HEK293 (cell line): ENCODE data around the gene SWT1.
"Not testable (repeated sequence)": the region's sequence is repeated elsewhere in the genome, so short reads cannot be mapped to it uniquely, and the experiment has no call there.

Source experiments
- CTCF ChIA-PET: fragments of 350-600 bp; formaldehyde crosslinking; extraction: SDS; loops from one replicate; lab custom pipeline; 2021; ENCODE audit warnings: antibody characterized with exemption; lab: Yijun Ruan, JAX
- POLR2A ChIA-PET: fragments of 300-600 bp; formaldehyde crosslinking; extraction: SDS; loops from one replicate; lab custom pipeline; 2020; ENCODE audit warnings: antibody characterized with exemption, inconsistent platforms; lab: Yijun Ruan, JAX
- H3K27ac ChIP-seq: fragments of 200-500 bp; sonication (Bioruptor generic); 2 replicates; pipeline ENCODE4 v1.5.1; 2014; ENCODE audit warnings: low read depth, low read length, control low read depth, inconsistent platforms; ENCODE audit errors: extremely low read depth
- H3K36me3 ChIP-seq, 2 experiments: fragments of 200-500 bp in 1 of 2; sonication (Bioruptor generic) in 1 of 2; 1 replicate in 1 of 2; 2 replicates in 1 of 2; pipeline ENCODE4 v1.5.1; 2014 to 2017; ENCODE audit warnings: inconsistent platforms in 2 of 2, low read length in 2 of 2; ENCODE audit not compliant: control insufficient read depth in 2 of 2, insufficient read depth in 1 of 2
- H3K4me1 ChIP-seq: fragments of 200-500 bp; sonication (Bioruptor generic); 2 replicates; pipeline ENCODE4 v1.5.1; 2014; ENCODE audit warnings: mild to moderate bottlenecking, low read length, inconsistent platforms; ENCODE audit not compliant: control insufficient read depth, insufficient read depth
- H3K4me3 ChIP-seq: 2 replicates; pipeline ENCODE4 v1.5.1; 2011; ENCODE audit warnings: low read depth, mild to moderate bottlenecking, control low read depth, low read length, moderate library complexity
- H3K9me3 ChIP-seq: fragments of 200-500 bp; sonication (Bioruptor generic); 2 replicates; pipeline ENCODE4 v1.5.1; 2014; ENCODE audit warnings: low read depth, low read length, inconsistent platforms; ENCODE audit not compliant: control insufficient read depth, insufficient read depth
- EGR2 ChIP-seq: fragments of 450-650 bp; formaldehyde crosslinking; IDR thresholded peaks from 2 replicates; pipeline ENCODE4 v1.5.1; 2016; ENCODE audit warnings: low read depth, missing biosample characterization, missing genetic modification characterization
- FEZF1 ChIP-seq: fragments of 450-650 bp; formaldehyde crosslinking; IDR thresholded peaks from 2 replicates; pipeline ENCODE4 v1.5.1; 2016; ENCODE audit warnings: missing biosample characterization, missing genetic modification characterization
- GLIS2 ChIP-seq: fragments of 450-650 bp; formaldehyde crosslinking; IDR thresholded peaks from 2 replicates; pipeline ENCODE4 v1.5.1; 2016; ENCODE audit warnings: missing biosample characterization, missing genetic modification characterization
- IKZF3 ChIP-seq: fragments of 450-650 bp; IDR thresholded peaks from 2 replicates; pipeline ENCODE4 v1.5.0; 2018; ENCODE audit warnings: missing biosample characterization, mild to moderate bottlenecking, missing genetic modification characterization, moderate library complexity
- INSM2 ChIP-seq: fragments of 450-650 bp; formaldehyde crosslinking; IDR thresholded peaks from 2 replicates; pipeline ENCODE4 v1.5.1; 2016; ENCODE audit warnings: missing biosample characterization, missing genetic modification characterization
- KLF1 ChIP-seq: fragments of 450-650 bp; formaldehyde crosslinking; IDR thresholded peaks from 2 replicates; pipeline ENCODE4 v1.5.1; 2016; ENCODE audit warnings: missing biosample characterization, missing genetic modification characterization
- PRDM10 ChIP-seq: fragments of 450-650 bp; formaldehyde crosslinking; IDR thresholded peaks from 2 replicates; pipeline ENCODE4 v1.5.1; 2016; ENCODE audit warnings: missing biosample characterization, missing genetic modification characterization
- SP7 ChIP-seq: fragments of 450-650 bp; formaldehyde crosslinking; IDR thresholded peaks from 2 replicates; pipeline ENCODE4 v1.5.1; 2016; ENCODE audit warnings: missing biosample characterization, missing genetic modification characterization
- WT1 ChIP-seq: fragments of 450-650 bp; formaldehyde crosslinking; IDR thresholded peaks from 2 replicates; pipeline ENCODE4 v1.5.1; 2016; ENCODE audit warnings: missing biosample characterization, missing genetic modification characterization
- YY1 ChIP-seq: fragments of 450-650 bp; formaldehyde crosslinking; IDR thresholded peaks from 2 replicates; pipeline ENCODE4 v1.5.1; 2018; ENCODE audit warnings: missing biosample characterization, missing genetic modification characterization
- ZBTB26 ChIP-seq: fragments of 450-650 bp; formaldehyde crosslinking; optimal IDR thresholded peaks from 2 replicates; pipeline ENCODE3; 2016; ENCODE audit warnings: missing biosample characterization, mild to moderate bottlenecking, missing genetic modification characterization
- ZBTB48 ChIP-seq: fragments of 450-650 bp; formaldehyde crosslinking; IDR thresholded peaks from 2 replicates; pipeline ENCODE4 v1.5.1; 2016; ENCODE audit warnings: missing biosample characterization, missing genetic modification characterization
- ZFHX2 ChIP-seq: fragments of 450-650 bp; formaldehyde crosslinking; conservative IDR thresholded peaks from 2 replicates; pipeline ENCODE4 v1.5.1; 2016; ENCODE audit warnings: missing biosample characterization, missing genetic modification characterization
- ZFP69B ChIP-seq: fragments of 450-650 bp; formaldehyde crosslinking; IDR thresholded peaks from 2 replicates; pipeline ENCODE4 v1.5.1; 2016; ENCODE audit warnings: missing biosample characterization, missing genetic modification characterization
- ZNF2 ChIP-seq: fragments of 450-650 bp; formaldehyde crosslinking; IDR thresholded peaks from 2 replicates; pipeline ENCODE4 v1.5.1; 2016; ENCODE audit warnings: missing biosample characterization, missing genetic modification characterization
- ZNF24 ChIP-seq: fragments of 450-650 bp; formaldehyde crosslinking; IDR thresholded peaks from 2 replicates; pipeline ENCODE4 v1.5.1; 2016; ENCODE audit warnings: missing biosample characterization, missing genetic modification characterization
- ZNF335 ChIP-seq: fragments of 450-650 bp; formaldehyde crosslinking; conservative IDR thresholded peaks from 2 replicates; pipeline ENCODE4 v1.5.1; 2016; ENCODE audit warnings: missing biosample characterization, missing genetic modification characterization
- ZNF341 ChIP-seq: fragments of 450-650 bp; formaldehyde crosslinking; IDR thresholded peaks from 2 replicates; pipeline ENCODE4; 2016; ENCODE audit warnings: low read depth, missing biosample characterization, missing genetic modification characterization
- ZNF501 ChIP-seq: fragments of 450-650 bp; formaldehyde crosslinking; IDR thresholded peaks from 2 replicates; pipeline ENCODE4 v1.5.1; 2016; ENCODE audit warnings: missing biosample characterization, missing genetic modification characterization
- ZNF629 ChIP-seq: fragments of 450-650 bp; formaldehyde crosslinking; IDR thresholded peaks from 2 replicates; pipeline ENCODE4 v1.5.1; 2017; ENCODE audit warnings: missing biosample characterization, missing genetic modification characterization
- ZNF768 ChIP-seq: fragments of 450-650 bp; formaldehyde crosslinking; IDR thresholded peaks from 2 replicates; pipeline ENCODE4 v1.5.1; 2018; ENCODE audit warnings: missing biosample characterization, mild to moderate bottlenecking, missing genetic modification characterization
- ZSCAN23 ChIP-seq: fragments of 450-650 bp; formaldehyde crosslinking; IDR thresholded peaks from 2 replicates; pipeline ENCODE4 v1.5.1; 2016; ENCODE audit warnings: missing biosample characterization, missing genetic modification characterization
- ZSCAN5A ChIP-seq: fragments of 450-650 bp; formaldehyde crosslinking; IDR thresholded peaks from 2 replicates; pipeline ENCODE4 v1.5.1; 2016; ENCODE audit warnings: missing biosample characterization, missing genetic modification characterization

Gene SWT1

GRCh38 chr1:185257116-185257949 is 100.4 kb downstream of the SWT1 start:
- POLR2A ChIA-PET, H3K4me1 ChIP-seq, H3K4me3 ChIP-seq, H3K27ac ChIP-seq, H3K36me3 ChIP-seq, H3K9me3 ChIP-seq: not testable (repeated sequence)
- CTCF ChIA-PET = interaction anchor here (0.7 kb wide), 1 partner anchor 128 kb away, joined by 3 read pairs; no protein-coding TSS in a partner anchor
- TF ChIP-seq FEZF1 (tag by site-specific recombination) = peak; percentile 15; the same call in 1 of the 2 replicates
- peak; percentile 44; the same call in 1 of the 2 replicates for TF ChIP-seq ZNF335 (tag by site-specific recombination)
- 0 out of 2 replicates have a peak, but pooled peaks have one; percentile 1 for TF ChIP-seq ZNF768 (tag by site-specific recombination)
- TF ChIP-seq SP7 = 0 out of 2 replicates have a peak, but pooled peaks have one; percentile 30
- 0 out of 2 replicates have a peak, but pooled peaks have one; percentile 36 for TF ChIP-seq GLIS2 (tag by site-specific recombination)
- TF ChIP-seq ZNF501 = peak; percentile 77
- TF ChIP-seq ZSCAN5A (tag by site-specific recombination) = 0 out of 2 replicates have a peak, but pooled peaks have one; percentile 18
- TF ChIP-seq IKZF3 (tag by site-specific recombination) = 0 out of 2 replicates have a peak, but pooled peaks have one; percentile 31
- TF ChIP-seq ZFHX2 (tag by site-specific recombination) = peak; percentile 40
- 0 out of 2 replicates have a peak, but pooled peaks have one; percentile 24 for TF ChIP-seq ZNF24 (tag by site-specific recombination)
- peak; percentile 43; the same call in 1 of the 2 replicates for TF ChIP-seq EGR2
- 0 out of 2 replicates have a peak, but pooled peaks have one; percentile 22 for TF ChIP-seq WT1 (tag by site-specific recombination)
- TF ChIP-seq ZBTB48 (tag by site-specific recombination) = peak; percentile 83
- peak; percentile 37; the same call in 1 of the 2 replicates for TF ChIP-seq INSM2
- TF ChIP-seq ZNF341 (tag by site-specific recombination) = peak; percentile 59; the same call in 1 of the 2 replicates
- TF ChIP-seq PRDM10 (tag by site-specific recombination) = peak; percentile 40
- TF ChIP-seq ZNF629 (tag by site-specific recombination) = peak; percentile 37; the same call in 1 of the 2 replicates
- TF ChIP-seq KLF1 (tag by site-specific recombination) = peak; percentile 68
- TF ChIP-seq ZSCAN23 (tag by site-specific recombination) = 0 out of 2 replicates have a peak, but pooled peaks have one; percentile 37
- TF ChIP-seq ZFP69B (tag by site-specific recombination) = peak; percentile 69
- TF ChIP-seq ZBTB26 (tag by site-specific recombination) = peak; percentile 37
- TF ChIP-seq ZNF2 (tag by site-specific recombination) = 0 out of 2 replicates have a peak, but pooled peaks have one; percentile 22
- peak; percentile 56; the same call in 1 of the 2 replicates for TF ChIP-seq YY1
